NCI-H2081 treated with DMSO at 0.1 percent for 48 hours (cell line): ENCODE data around the gene PARK7.
"Not testable (repeated sequence)": the region's sequence is repeated elsewhere in the genome, so short reads cannot be mapped to it uniquely, and the experiment has no call there.

Experiments
- DNase-seq: peaks from one replicate; lab custom pipeline; 2025; lab: John Stamatoyannopoulos, UW

PARK7 gene

DNA sequence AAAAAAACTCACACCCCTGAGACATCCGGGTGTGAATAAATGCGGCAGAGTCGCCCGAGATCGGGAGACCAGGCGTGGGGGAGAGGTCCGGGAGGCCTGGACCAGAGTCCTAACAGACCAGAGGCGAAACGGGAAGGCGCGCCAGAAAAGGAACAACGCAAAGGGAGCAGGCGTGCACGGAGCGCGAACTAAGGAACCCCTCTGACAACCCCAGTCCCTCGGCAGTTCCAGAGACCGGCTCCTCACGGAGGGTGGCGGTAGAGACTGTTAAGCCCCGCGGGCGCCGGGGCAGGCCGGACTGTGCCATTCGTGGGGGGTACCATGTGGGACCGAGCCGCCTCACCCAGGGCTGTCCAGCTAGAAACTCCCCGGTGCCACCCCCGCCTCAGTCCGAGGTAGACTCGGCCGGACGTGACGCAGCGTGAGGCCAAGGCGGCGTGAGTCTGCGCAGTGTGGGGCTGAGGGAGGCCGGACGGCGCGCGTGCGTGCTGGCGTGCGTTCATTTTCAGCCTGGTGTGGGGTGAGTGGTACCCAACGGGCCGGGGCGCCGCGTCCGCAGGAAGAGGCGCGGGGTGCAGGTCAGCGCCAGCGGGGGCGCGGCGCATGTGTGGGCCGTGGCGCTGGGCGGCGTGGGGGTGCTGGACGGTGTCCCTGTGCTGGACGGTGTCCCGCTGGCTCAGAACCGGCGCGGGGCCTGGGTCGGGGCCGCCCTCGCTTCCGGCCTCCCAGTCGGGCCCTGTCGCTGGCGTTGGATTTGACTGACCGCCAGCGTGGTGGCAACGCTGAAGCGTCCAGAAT is at the start of gene PARK7:
Gene PARK7 (plus strand): TSS at position 496 of the 798 bp plus-strand sequence. CDS start 1,075 bp downstream, outside the sequence.
- DNase-seq = peak; percentile 93

DNA sequence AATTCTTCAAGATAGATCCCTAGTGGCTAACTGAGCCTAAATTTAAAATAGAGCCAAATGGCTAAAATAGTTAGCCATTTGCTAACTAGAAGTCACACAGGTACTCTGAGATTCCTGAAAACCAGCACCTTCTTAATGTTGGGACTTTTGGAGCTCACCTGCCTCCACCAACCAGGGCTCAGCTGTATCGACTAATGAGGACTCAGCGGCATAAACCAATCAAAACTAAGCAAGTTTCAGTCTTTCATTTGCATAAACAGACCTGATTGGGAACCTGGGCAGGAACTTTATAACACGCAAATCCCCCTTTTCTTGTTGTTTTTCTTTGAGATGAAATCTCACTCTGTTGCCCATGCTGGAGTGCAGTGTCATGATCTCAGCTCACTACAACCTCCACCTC is 49.4 kb upstream of the PARK7 start:
- DNase-seq = no peak

DNA sequence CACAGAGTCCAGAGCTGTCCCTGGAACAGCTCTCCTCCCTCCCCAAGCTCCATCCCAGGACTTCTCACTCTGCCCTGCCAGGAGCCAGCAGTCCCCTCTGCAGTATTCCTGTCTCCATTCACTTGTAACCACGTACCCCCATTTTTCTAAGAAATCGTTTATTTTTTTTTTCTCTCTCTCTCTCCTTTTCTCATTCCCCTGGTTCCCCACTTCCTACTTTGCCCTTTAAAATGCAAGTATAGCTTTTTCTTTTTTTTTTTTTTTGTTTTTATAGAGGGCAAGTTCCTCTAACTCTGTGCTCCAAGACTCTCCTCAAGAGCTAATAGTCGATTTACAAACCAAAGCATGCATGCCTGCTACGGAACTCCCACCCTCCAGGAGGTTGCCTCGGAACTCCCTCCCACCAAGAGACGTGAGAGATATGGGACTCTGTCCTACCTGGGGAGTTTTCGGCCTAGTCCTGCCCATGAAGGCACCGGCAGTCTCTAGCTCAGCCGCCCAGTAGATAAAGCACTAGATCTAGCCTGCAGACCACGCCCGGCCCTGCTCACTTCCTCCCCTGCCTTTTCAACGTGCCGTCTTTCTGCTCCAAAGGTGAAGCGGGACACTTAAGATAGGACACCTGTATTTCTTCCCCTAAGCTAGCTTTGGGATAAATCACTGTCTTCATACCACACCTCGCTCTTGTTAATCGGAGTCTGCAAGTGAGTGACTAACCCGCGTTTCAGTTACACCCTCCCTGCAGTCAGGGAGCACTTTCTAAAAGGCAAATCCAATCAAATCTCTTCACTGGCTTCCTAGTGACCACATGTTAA is 48.6 kb upstream of the PARK7 start:
- no peak for DNase-seq

DNA sequence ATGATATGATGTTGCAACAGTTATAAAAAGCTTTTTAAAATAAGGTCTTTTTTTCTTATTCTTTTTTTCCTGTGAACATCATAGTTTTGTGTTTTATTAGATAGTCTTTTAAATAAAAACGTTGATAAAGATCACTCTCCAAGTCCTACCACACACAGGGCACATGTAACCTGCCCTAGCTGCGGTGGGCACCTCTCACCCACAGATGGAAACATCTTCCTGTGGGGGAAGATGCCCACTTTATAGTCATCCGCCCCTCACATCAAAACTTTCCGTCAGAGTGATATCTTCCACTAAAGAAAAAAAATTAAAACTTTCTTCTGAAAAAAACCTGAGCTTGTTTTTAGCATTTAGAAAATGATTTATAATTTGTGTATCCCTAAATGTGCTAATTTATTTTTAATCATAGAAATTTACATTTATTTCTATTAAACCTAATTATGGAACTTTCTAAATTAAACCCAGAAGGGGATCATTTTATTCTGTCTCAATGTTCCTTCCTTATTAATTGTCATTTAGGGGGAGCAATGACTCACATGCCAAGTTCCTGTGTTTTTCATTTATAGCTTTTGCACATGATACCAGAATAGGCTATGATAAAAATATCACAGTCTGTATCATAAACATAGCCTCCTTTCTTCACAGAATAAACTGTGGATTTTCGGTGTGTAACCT is 45.5 kb upstream of the PARK7 start:
- DNase-seq = no peak

DNA sequence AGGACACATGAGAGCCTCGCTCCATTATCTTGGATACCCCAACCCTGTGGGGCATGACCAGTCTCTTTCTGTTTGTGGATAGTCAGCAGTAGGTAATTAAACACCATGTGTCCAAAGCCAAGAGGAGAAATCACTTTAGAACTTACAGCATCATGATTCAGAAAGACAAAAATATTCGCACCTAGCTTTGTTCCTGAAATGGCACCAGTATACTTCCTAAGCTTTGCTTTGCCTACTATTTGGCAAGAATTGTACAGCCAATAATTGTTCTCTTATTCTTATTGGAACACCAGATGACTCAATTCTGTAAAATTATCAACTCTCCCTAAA is 45.0 kb upstream of the PARK7 start:
- no peak for DNase-seq

DNA sequence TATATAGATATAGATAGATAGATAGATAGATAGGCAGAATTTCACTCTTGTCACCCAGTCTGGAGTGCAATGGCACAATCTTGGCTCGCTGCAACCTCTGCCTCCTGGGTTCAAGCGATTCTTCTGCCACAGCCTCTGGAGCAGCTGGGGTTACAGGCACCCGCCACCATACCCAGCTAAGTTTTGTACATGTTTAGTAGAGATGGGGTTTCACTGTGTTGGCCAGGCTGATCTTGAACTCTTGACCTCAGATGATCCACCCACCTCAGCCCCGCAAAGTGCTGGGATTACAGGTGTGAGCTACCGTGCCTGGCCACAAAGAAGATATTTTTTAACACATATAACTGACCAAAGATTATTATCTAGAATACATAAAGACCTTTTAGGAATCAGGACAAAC is 43.5 kb upstream of the PARK7 start:
- DNase-seq = not testable (repeated sequence)

DNA sequence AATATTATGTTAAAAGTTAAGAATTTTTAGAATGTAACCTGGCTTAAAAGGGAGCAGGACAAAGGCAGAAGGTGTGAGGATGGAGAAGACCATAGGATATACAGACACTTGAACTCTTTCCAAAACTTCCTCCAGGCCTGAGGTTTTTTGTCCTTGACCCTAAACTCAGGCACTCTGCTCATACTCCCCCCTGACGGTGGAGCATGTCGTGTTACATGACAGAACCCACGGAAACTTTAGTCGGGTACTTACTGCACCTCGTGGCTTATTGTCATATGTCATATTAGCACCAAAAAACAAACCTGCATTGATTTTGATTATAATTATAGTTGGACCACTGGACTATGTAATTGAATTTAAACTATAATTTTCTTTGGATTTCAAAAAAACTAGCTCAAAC is 41.6 kb upstream of the PARK7 start:
- no peak for DNase-seq

DNA sequence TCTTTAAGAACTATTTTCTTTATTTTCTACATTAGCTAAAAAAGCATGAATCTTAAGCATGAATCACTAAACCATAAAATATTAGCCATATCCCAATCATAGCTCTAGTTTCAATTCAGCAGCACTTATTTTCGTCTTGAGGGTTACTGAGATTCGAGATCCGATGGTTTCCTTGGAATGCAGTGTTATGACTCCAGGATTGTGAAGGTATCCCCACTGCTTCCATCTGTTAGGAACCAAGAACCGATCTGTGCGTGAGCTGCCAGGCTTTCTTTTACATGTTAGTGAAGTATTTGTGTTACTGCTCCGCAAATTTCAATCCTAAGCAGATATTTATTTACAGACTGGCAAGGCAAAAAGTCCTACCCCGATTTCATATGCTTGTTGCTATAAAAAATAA is 39.7 kb upstream of the PARK7 start:
- no peak for DNase-seq

DNA sequence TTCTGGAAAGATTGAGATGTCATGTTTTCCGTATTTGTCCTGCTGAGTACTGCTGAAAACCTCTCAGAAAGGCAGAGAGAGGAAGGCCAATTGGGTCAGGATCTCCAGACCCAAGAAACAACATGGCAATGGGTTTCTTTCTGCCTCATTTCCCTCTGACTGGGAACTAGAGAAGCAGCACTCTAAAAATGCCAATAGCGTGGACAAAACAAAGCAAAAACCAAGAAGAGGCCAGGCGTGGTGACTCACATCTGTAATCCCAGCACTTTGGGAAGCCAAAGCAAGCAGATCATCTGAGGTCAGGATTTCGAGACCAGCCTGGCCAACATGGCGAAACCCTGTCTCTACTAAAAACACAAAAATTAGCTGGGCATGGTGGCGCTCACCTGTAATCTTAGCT is 39.2 kb upstream of the PARK7 start:
- DNase-seq = no peak

DNA sequence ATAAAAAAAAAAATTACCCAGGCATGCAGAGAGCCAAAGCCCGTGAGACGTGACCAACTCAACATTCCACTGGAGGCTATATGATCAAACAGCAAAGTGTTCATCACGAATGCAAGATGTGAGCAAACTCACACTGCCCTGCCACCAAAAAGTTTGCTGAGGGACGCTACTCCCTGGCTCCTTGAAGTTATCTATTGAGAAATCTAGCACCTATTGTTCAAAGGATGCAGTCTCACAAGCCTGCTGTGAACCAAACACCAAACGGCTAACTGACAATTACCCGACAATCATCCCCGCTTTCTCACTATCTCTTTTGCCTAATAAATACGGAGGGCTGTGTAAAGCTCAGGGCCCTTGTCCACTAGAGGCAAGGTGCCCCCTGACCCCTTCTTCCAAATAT is 34.5 kb upstream of the PARK7 start:
- not testable (repeated sequence) for DNase-seq

DNA sequence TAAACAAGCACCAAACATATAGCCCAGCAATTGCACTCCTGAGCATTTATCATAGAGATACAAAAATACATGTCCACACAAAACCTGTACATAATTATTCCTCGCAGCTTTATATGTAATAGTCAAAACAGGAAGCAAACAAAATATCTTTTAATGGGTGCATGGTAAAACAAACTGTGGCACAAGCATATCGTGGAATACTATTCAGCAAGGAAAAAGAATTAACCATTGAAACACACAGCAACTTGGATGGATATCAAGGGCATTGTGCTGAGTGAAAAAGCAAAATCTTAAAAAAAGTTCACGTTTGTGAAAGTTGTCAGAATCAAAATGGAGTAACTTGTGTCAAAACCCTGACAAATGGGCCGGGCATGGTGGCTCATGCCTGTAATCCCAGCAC is 33.3 kb upstream of the PARK7 start:
- no peak for DNase-seq

DNA sequence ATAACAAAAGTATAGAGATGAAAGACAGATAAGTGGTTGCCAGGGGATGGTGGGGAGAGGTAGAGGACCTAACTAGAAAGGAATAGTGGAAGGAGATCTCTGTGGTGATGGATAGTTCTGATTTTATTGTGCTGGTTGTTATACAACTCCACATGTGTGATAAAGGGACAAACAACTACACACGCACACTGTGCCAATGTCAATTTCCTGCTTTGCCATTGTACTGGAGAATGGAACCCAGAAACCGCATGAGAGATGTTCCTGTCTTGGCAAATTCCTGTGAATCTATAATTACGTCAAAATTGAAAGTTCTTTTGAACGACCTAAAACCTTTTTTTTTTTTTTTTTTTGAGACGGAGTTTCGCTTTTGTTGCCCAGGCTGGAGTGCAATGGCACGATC is 31.9 kb upstream of the PARK7 start:
- no peak for DNase-seq

DNA sequence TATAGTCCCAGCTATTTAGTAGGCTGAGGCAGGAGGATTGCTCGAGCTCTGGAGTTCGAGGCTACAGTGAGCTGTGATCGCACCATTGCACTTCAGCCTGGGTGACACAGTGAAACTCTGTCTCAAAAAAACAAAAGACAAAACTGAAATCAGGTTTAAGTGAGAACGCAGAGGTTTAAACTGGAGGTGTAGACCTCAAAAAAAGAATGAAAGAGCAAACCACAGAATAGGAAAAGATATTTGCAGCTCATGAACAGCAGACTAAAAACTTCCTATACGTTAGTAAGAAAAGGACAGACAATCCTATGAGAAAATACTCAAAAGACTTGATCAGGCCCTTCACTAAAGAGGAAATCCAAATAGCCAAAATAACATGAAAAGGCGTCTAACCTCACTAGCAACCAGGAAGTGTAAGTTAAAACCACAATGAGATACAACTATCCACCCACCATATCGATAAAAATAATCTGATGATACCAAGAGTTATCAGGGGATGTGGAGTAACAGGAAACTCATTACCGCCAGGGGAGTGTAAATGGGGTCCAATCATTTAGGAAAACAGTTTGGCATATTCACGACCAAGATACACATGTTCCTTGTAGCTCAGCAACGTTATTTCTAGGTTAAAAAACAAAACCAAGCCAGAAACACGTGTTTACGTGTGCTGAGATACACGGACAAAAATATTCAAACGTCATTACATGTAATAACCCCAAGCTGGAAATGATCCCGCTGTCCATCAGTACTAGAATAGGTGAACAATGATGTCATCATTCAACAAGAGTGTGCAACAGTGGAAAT is 30.7 kb upstream of the PARK7 start:
- DNase-seq = no peak

DNA sequence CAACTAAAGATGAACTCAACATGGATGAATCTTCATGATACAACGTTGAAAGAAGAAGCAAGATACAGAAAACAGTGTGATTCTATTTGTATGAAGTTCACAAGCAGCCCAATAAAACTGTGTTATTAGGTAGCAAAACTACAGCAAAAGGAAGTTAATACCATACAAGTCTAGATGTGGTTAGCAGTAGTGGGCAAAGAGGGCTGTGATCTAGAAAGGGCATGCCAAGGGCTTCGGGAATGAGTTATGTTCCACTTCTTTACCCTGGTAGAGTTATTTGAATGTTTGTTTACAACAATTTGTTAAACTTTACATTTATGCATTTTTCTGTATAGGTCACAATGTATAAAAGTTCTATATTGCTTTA is 30.1 kb upstream of the PARK7 start:
- no peak for DNase-seq

DNA sequence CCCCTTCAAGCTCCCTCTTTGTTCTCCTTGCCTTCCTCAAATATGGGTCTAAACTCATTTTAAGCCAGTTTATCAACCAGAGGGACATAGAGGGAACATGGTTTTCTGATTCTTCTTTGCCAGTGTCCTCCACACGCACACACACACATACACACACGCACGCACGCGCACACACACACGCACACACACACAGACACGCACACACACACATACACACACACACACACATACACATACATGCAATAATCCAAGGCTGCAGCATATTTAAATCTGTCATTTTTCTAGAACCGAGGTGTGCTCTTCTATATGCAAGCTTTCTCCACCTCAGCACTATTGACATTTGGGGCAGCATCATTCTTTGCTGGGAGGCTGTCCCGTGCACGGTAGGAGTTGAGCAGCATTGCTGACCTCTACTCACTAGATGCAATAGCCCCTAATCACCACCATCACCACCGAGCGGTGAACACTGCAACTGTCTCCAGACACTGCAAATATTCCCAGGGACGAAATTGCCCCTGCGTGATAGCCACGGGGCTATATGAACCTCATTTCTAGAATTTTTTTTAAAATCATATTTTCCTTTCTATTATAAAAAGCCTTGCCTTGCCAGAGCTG is 28.9 kb upstream of the PARK7 start:
- DNase-seq = no peak

DNA sequence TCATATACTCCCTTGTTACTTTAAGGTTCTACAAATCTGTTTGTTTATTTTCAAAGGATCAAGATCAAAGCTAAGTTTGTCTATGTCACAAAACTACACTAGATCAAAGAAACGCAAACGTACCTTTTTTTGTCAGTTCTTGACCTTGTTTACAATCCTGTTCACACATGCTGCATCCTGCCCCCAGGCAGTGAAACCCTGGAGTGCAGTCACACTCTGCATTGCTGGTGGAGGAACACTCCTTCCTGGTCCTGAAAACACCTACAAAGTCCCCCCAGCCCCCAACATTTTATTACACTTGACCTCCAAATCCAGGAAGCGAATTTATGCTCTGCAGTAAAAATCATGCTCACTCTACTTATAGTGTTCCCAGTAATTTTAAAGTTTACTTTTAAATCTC is 23.4 kb upstream of the PARK7 start:
- no peak for DNase-seq

DNA sequence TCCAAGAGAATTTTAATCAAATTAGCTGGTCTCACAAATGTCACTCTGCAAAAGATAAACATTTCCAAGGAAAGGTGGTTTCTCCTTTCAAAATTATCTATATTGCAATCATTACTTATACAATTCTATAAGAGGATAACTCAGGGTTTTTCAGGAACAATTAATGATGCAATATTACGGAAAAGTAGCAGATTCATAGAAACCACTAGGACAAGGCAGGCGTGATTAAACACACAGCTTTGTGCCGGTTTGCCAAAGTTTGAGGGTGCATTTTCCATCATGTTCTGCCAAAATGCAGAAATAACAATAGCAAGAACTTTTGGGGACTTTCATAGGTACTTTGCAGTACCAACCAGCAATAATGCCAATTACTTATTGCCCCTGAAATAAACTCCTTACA is 21.5 kb upstream of the PARK7 start:
- DNase-seq = no peak

DNA sequence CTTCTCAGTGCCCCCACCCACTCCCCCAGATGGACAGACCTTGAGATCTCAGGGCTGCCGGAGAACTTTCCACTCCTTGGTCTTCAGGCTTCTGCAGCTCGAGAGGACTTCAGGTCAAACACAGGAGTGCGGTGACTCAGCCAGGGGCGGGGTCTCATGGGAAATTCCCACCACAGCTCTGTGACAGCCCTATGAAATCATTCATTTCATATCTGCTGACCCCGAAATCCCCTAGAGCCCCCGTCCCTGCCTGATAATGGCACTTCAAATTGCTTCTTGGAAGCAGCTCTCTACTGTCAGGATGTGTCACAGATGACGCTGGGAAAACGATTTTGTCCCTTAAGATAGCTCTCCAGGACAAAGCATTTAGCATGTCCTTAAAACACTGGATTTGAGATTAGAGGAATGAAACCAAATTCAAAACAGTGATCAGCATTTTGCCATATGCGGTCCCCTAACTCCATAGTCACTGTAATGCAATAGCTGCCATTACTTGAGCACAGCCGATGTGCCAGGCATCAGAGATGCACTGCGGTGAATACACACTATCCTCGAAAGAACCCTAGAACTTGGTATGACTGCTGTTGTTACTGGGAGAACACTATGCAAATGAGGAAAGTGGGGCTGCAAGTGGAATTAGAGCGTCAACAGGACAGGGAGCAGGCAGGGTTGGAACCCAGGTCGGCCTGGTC is 20.6 kb upstream of the PARK7 start, which contains the start of gene TNFRSF9:
Gene TNFRSF9 (minus strand): TSS at position 95 of the 692 bp plus-strand sequence. CDS start 845 bp downstream, outside the sequence.
- DNase-seq = no peak

DNA sequence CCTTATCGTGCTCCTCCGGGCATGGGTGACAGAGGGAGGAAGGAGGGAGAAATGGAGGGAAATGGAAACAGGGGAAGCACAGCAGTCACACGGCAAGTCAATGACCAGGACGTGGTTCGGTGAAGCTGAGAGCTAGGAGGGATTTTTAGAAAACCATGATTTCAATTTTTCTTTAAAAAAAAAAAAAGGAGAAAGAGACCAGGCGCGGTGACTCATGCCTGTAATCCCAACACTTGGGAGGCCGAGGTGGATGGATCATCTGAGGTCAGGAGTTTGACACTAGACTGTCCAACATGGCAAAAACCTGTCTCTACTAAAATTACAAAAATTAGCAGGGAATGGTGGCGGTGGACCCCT is 20.1 kb upstream of the PARK7 start:
- no peak for DNase-seq

DNA sequence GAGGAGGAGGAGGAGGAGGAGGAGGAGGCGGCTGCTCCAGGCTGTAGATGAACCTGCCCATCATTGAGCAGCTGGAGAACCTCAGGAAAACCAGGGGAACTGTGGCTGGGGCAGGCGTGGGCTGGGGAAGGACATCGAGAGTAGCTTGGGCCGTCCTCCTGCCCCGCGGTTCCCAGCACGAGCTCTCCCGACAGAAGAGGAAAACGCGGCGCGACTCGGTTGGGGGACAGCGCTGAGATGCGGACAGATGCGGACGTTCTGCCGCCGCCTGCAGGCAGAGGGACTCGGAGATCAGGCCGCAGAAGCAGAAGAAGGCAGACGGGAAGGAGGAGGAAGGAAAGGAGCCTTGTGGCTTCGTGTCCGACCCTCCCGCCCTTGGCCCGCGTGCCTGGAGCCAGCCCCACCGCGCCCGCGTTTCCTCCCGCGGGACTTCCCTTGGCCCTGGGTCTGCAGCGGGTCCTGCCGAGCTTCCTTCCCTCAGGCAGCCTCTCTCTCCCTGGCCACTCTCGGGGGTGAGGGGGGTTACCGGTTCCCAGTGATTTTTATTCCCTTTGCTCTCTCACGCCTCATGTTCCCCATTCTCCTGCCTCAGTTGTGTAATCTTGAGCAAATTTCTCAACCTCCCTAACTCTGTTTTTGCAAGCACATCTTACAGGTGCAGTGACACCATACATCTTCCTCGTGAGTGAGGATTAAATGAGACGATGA is 19.1 kb upstream of the PARK7 start:
- DNase-seq = no peak
